K562 (cell line): ENCODE data around the gene RIT2. TPM values are rescaled to one million over a fixed set of nuclear protein-coding genes. Genes with fewer than 3 reads are reported as not detected.

Source experiments
- ATAC-seq: fragments of 200-7000 bp; cut with Tn5 transposase; 3 replicates; pipeline ENCODE4 v1.9.1; 2020; ENCODE audit warnings: moderate library complexity
- BruUV-seq: library from RNA; stranded (reverse); fragments of 400-500 nt; replicated peaks from 2 replicates; lab custom pipeline; 2021; lab: Mats Ljungman, UMichigan
- CTCF ChIA-PET: fragments of 300-600 bp; formaldehyde crosslinking; extraction: SDS; loops from one replicate; lab custom pipeline; 2021; ENCODE audit warnings: low intra/inter-chr PET ratio; lab: Yijun Ruan, JAX
- POLR2A ChIA-PET: fragments of 300-600, 350-650 bp; sonication (Branson Sonifier 250); formaldehyde crosslinking; extraction: SDS; loops from one replicate; lab custom pipeline; 2021; ENCODE audit warnings: antibody characterized with exemption, inconsistent platforms; lab: Yijun Ruan, JAX
- DNase-seq, 4 experiments: peaks; one replicate each; pipeline versions ENCODE4 v3.0.0 to v3.0.0-alpha.2; 2011 to 2018; ENCODE audit warnings: low spot score in 3 of 4, mixed read lengths in 3 of 4; ENCODE audit errors: extremely low read depth in 1 of 4
- FAIRE-seq: peaks from 2 replicates; lab custom pipeline; 2011; peaks lifted over from hg19 to GRCh38; lab: Jason Lieb, UNC
- H2AFZ ChIP-seq: 2 replicates; pipeline ENCODE4 v1.6.0; 2011; ENCODE audit warnings: low read depth, low read length, control low read depth, inconsistent platforms
- H3K27ac ChIP-seq: fragments of 200-600 bp; 3 replicates; pipeline ENCODE4 v1.8.0; 2011; ENCODE audit warnings: low read depth, mild to moderate bottlenecking, control low read depth, inconsistent platforms, low read length, moderate library complexity, mixed read lengths; ENCODE audit errors: extremely low read depth
- H3K27me3 ChIP-seq, 2 experiments: fragments of 300-600 bp in 1 of 2; 2 replicates in 1 of 2; 3 replicates in 1 of 2; pipeline versions ENCODE4 v1.6.0 to v1.8.0; 2011; ENCODE audit warnings: inconsistent platforms in 2 of 2, low read length in 2 of 2, mild to moderate bottlenecking in 1 of 2, mixed read lengths in 1 of 2, moderate library complexity in 1 of 2; ENCODE audit not compliant: control insufficient read depth in 2 of 2, insufficient read depth in 2 of 2
- H3K36me3 ChIP-seq: fragments of 300-600 bp; 3 replicates; pipeline ENCODE4 v1.8.0; 2011; ENCODE audit warnings: mild to moderate bottlenecking, low read length, inconsistent platforms; ENCODE audit not compliant: control insufficient read depth, insufficient read depth
- H3K4me1 ChIP-seq, 2 experiments: fragments of 200-600 bp in 1 of 2; replicated peaks in 1 of 2; 2 replicates in 1 of 2; 3 replicates in 1 of 2; pipeline versions ENCODE4 v1.5.1 to v1.8.0; 2011; ENCODE audit warnings: inconsistent platforms in 2 of 2, low read length in 2 of 2, mild to moderate bottlenecking in 1 of 2, mixed read lengths in 1 of 2, moderate library complexity in 1 of 2; ENCODE audit not compliant: control insufficient read depth in 2 of 2, insufficient read depth in 2 of 2
- H3K4me2 ChIP-seq: 2 replicates; pipeline ENCODE4 v1.6.1; 2011; ENCODE audit warnings: low read length, control low read depth, inconsistent platforms, mixed read lengths; ENCODE audit not compliant: insufficient read depth
- H3K4me3 ChIP-seq: fragments of 200-600 bp; sonication (generic), shearing (Covaris generic); 2 replicates; pipeline ENCODE4 v1.5.1; 2016; ENCODE audit warnings: control low read depth, inconsistent platforms
- H3K79me2 ChIP-seq: fragments of 200-600 bp; 3 replicates; pipeline ENCODE4 v1.8.0; 2011; ENCODE audit warnings: low read length, inconsistent platforms; ENCODE audit not compliant: control insufficient read depth, insufficient read depth
- H3K9ac ChIP-seq, 2 experiments: 2 replicates each; pipeline versions ENCODE4 v1.6.0 to v1.6.1; 2011; ENCODE audit warnings: low read depth in 2 of 2, low read length in 2 of 2, control low read depth in 1 of 2, inconsistent platforms in 1 of 2, mild to moderate bottlenecking in 1 of 2, mixed read lengths in 1 of 2; ENCODE audit not compliant: insufficient read depth in 1 of 2
- H3K9me1 ChIP-seq: one replicate; pipeline ENCODE4 v1.6.0; 2011; ENCODE audit warnings: inconsistent platforms, mild to moderate bottlenecking, low read length, moderate library complexity; ENCODE audit not compliant: control insufficient read depth, insufficient read depth
- H3K9me3 ChIP-seq: replicated peaks from 2 replicates; pipeline ENCODE4 v1.5.1; 2011; ENCODE audit warnings: low read depth, low read length, inconsistent platforms; ENCODE audit not compliant: control insufficient read depth, insufficient read depth
- H4K20me1 ChIP-seq: replicated peaks from 2 replicates; pipeline ENCODE4 v1.6.1; 2011; ENCODE audit warnings: low read length, inconsistent platforms, mixed read lengths; ENCODE audit not compliant: control insufficient read depth, insufficient read depth
- CHCHD3 ChIP-seq: fragments of 250-450 bp; sonication (Bioruptor Pico); IDR thresholded peaks from 2 replicates; pipeline ENCODE4 v2.1.2; 2022; ENCODE audit warnings: mild to moderate bottlenecking
- E2F3 ChIP-seq: fragments of 250-450 bp; sonication (Bioruptor Pico); IDR thresholded peaks from 2 replicates; pipeline ENCODE4 v1.4.0; 2020; ENCODE audit warnings: mild to moderate bottlenecking
- HCFC1 ChIP-seq: IDR thresholded peaks from 2 replicates; pipeline ENCODE4 v1.6.1; 2012; ENCODE audit warnings: low read depth, low read length, improper control_type of control experiment
- IRF2 ChIP-seq: sonication (generic); formaldehyde crosslinking; IDR thresholded peaks from 2 replicates; pipeline ENCODE4 v1.8.1; 2022; ENCODE audit warnings: mild to moderate bottlenecking, missing genetic modification reagents
- RB1 ChIP-seq: fragments of 450-650 bp; IDR thresholded peaks from 2 replicates; pipeline ENCODE4 v1.6.1; 2017; ENCODE audit warnings: low read depth, mild to moderate bottlenecking
- SMAD2 ChIP-seq: fragments of 150-350 bp; IDR thresholded peaks from 2 replicates; pipeline ENCODE4 v1.6.1; 2014; ENCODE audit warnings: low read depth, mild to moderate bottlenecking, low read length
- SMARCC2 ChIP-seq: fragments of 450-650 bp; IDR thresholded peaks from 2 replicates; pipeline ENCODE4 v1.6.1; 2017; ENCODE audit warnings: antibody characterized with exemption, moderate library complexity, mild to moderate bottlenecking, low read depth
- ZBTB5 ChIP-seq: fragments of 450-650 bp; IDR thresholded peaks from 2 replicates; pipeline ENCODE4 v1.6.1; 2017; ENCODE audit warnings: antibody characterized with exemption
- ZNF140 ChIP-seq: fragments of 250-450 bp; sonication (Bioruptor Pico); IDR thresholded peaks from 2 replicates; pipeline ENCODE4 v1.8.0; 2021; ENCODE audit warnings: moderate library complexity, mild to moderate bottlenecking, inconsistent platforms
- ZNF830 ChIP-seq: fragments of 250-450 bp; sonication (Bioruptor Pico); IDR thresholded peaks from 2 replicates; pipeline ENCODE4 v1.5.0; 2021; ENCODE audit warnings: mild to moderate bottlenecking
- WGBS: fragments of 100-300 bp; shearing (Covaris generic); methylation state at CpG from one replicate; pipeline ENCODE4 v1.1.6; 2016; ENCODE audit warnings: low coverage, mixed read lengths; ENCODE audit not compliant: insufficient coverage; ENCODE audit errors: missing lambda C conversion rate; 5-methylcytosine and 5-hydroxymethylcytosine counted together
- in situ Hi-C: fragments of 300-500 bp; cut with MboI; formaldehyde crosslinking; loops from 4 replicates; pipeline ENCODE4 v1.15.0; 2018; ENCODE audit warnings: inconsistent platforms, mixed read lengths
- intact Hi-C: fragments of 100-400 bp; cut with micrococcal nuclease; formaldehyde crosslinking; loops from 2 replicates; pipeline ENCODE4 v1.14.2; 2022
- polyA plus RNA-seq, 8 experiments: library from polyadenylated mRNA; depleted of rRNA in 4 of 8; stranded (reverse) in 5 of 8; unstranded in 3 of 8; fragments of >200 nt; fragmentation: Nextera tagmentation in 2 of 8; fragmentation: Illumina TruSeq in 1 of 8; extraction: Ambion mirVana in 2 of 8; extraction: Trizol in 1 of 8; gene quantifications; 2 replicates each; pipeline versions ENCODE4 v1.2.1 to v1.2.3, GENCODE V29; 2011 to 2014; ENCODE audit warnings: inconsistent platforms in 1 of 8, missing spikeins in 1 of 8
- total RNA-seq, 7 experiments: library from RNA; depleted of rRNA in 6 of 7; stranded (reverse); fragments of >200 nt in 6 of 7; fragmentation: Illumina TruSeq in 2 of 7; extraction: Trizol in 2 of 7; gene quantifications; 2 replicates each; pipeline versions ENCODE4 v1.2.1 to v1.2.3, GENCODE V29; 2011 to 2021; ENCODE audit warnings: low replicate concordance in 1 of 7

RIT2 gene
- total and polyA plus RNA-seq, 9 of the 15 experiments (the other 6 are each of a cell fraction or from before 2014, with no cell fraction given) = not detected

- FAIRE-seq = no peak
- TF ChIP-seq CHCHD3 (CRISPR knock-in tag) = no peak
- TF ChIP-seq ZNF140 (CRISPR knock-in tag) = no peak
- TF ChIP-seq HCFC1 = no peak
- TF ChIP-seq ZBTB5 = no peak
- no peak for TF ChIP-seq E2F3
- no peak for TF ChIP-seq RB1
- no peak for TF ChIP-seq SMARCC2
- TF ChIP-seq ZNF830 (CRISPR knock-in tag) = no peak
- TF ChIP-seq SMAD2 = no peak
- TF ChIP-seq IRF2 (CRISPR knock-in tag) = no peak
- TF ChIP-seq, all 486 proteins: peak for 0
- Histone ChIP-seq H3K9me1 (no peaks in the 10 kb centered on the region), H2AFZ (no peak overlapping the region), H3K27me3 (no peaks in the 10 kb centered on the region), H3K4me3 (no peak overlapping the region), H3K79me2 (no peaks in the 10 kb centered on the region), H3K4me1 (no peaks in the 10 kb centered on the region), H3K9me3 (no peaks in the 10 kb centered on the region), H3K27ac (no peak overlapping the region), H3K36me3 (no peaks in the 10 kb centered on the region), H4K20me1 (no peaks in the 10 kb centered on the region), H3K4me2 (no peak overlapping the region), H3K9ac (no peak overlapping the region)
- DNase-seq (no peak), ATAC-seq (no peak)
- BruUV-seq = no TSS peak
- ChIA-PET CTCF (no interaction called here), POLR2A (no interaction called here)
- 0% methylated on average over 1 of the region's 1 CpG for WGBS
- intact Hi-C loops (no loop called here), in situ Hi-C loops (no loop called here)
Observed at GRCh38 chr18:42901161-42901560, 214.3 kb downstream of the RIT2 start.
